ENCODE data around the gene RNASEH2B. TPM values are rescaled to one million over a fixed set of nuclear protein-coding genes. Genes with fewer than 3 reads are reported as not detected.

Gene RNASEH2B
- total RNA-seq, 1 donor from 2014 or later: 22.3 TPM

GRCh38 chr13:50873467-50873866 lies 36.1 kb upstream of the RNASEH2B start:
- TF ChIP-seq, protein P1, sequence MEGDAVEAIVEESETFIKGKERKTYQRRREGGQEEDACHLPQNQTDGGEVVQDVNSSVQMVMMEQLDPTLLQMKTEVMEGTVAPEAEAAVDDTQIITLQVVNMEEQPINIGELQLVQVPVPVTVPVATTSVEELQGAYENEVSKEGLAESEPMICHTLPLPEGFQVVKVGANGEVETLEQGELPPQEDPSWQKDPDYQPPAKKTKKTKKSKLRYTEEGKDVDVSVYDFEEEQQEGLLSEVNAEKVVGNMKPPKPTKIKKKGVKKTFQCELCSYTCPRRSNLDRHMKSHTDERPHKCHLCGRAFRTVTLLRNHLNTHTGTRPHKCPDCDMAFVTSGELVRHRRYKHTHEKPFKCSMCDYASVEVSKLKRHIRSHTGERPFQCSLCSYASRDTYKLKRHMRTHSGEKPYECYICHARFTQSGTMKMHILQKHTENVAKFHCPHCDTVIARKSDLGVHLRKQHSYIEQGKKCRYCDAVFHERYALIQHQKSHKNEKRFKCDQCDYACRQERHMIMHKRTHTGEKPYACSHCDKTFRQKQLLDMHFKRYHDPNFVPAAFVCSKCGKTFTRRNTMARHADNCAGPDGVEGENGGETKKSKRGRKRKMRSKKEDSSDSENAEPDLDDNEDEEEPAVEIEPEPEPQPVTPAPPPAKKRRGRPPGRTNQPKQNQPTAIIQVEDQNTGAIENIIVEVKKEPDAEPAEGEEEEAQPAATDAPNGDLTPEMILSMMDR (IDR thresholded peaks at IDR 0.05): no peak
- H3K4me3 Mint-ChIP-seq (ENCODE audit: unreplicated experiment): no peak overlapping the region
- H3K36me3 Mint-ChIP-seq (ENCODE audit: low read depth): no peaks in the 10 kb centered on the region
- H3K27me3 Mint-ChIP-seq (ENCODE audit: low read depth): no peaks in the 10 kb centered on the region
- H3K4me1 Mint-ChIP-seq (ENCODE audit: low read depth): peaks cover 5% of the 10 kb centered on the region
- peaks cover 3% of the 10 kb centered on the region for H3K9me3 Mint-ChIP-seq (ENCODE audit: low read depth)
- H3K27ac Mint-ChIP-seq (ENCODE audit: unreplicated experiment): no peak overlapping the region
- DNase-seq (ENCODE audit: low spot score): no peak

DNA sequence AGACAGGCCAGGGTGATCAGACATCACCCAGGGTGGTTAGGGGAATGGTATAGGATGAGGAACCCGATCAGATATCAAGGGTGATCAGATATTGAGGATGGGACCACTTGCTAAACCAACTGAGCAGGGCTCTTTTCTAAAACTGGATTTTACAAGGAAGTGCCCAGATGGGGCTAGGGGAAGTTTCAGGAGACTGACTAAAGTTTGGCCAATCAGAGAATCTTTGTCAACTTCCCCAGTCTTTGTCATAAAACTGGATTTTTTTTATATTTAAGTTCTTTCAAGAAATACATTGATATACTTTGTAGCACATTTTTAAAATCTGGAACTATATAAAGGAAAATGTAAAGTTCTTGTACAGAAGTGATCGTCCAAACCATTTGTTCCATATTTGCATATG lies 35.6 kb upstream of the RNASEH2B start:
- TF ChIP-seq, protein P1 (IDR thresholded peaks at IDR 0.05): no peak

GRCh38 chr13:50882816-50883435 lies 26.7 kb upstream of the RNASEH2B start:
- no peak overlapping the region for H3K4me3 Mint-ChIP-seq (ENCODE audit: unreplicated experiment)
- DNase-seq (ENCODE audit: low spot score): no peak
- H3K4me1 Mint-ChIP-seq (ENCODE audit: low read depth): no peaks in the 10 kb centered on the region
- no peak overlapping the region for H3K27ac Mint-ChIP-seq (ENCODE audit: unreplicated experiment)
- no peaks in the 10 kb centered on the region for H3K27me3 Mint-ChIP-seq (ENCODE audit: low read depth)
- H3K36me3 Mint-ChIP-seq (ENCODE audit: low read depth): peaks cover 7% of the 10 kb centered on the region
- peaks cover 14% of the 10 kb centered on the region for H3K9me3 Mint-ChIP-seq (ENCODE audit: low read depth)
- TF ChIP-seq, protein P1 (IDR thresholded peaks at IDR 0.05): no peak

More for the DNA sequence above, 35.6 kb upstream of the RNASEH2B start:
- peaks cover 5% of the 10 kb centered on the region for H3K4me1 Mint-ChIP-seq (ENCODE audit: low read depth)
- H3K27ac Mint-ChIP-seq (ENCODE audit: unreplicated experiment): no peak overlapping the region
- no peak overlapping the region for H3K4me3 Mint-ChIP-seq (ENCODE audit: unreplicated experiment)
- no peaks in the 10 kb centered on the region for H3K27me3 Mint-ChIP-seq (ENCODE audit: low read depth)
- H3K9me3 Mint-ChIP-seq (ENCODE audit: low read depth): peaks cover 3% of the 10 kb centered on the region
- no peak for DNase-seq (ENCODE audit: low spot score)
- no peaks in the 10 kb centered on the region for H3K36me3 Mint-ChIP-seq (ENCODE audit: low read depth)

GRCh38 chr13:50883728-50884127 lies 25.9 kb upstream of the RNASEH2B start:
- DNase-seq (ENCODE audit: low spot score): no peak
- Mint-ChIP-seq H3K4me3 (ENCODE audit: unreplicated experiment) (no peak overlapping the region), H3K4me1 (ENCODE audit: low read depth) (no peaks in the 10 kb centered on the region), H3K9me3 (ENCODE audit: low read depth) (peaks cover 14% of the 10 kb centered on the region), H3K27ac (ENCODE audit: unreplicated experiment) (no peak overlapping the region), H3K36me3 (ENCODE audit: low read depth) (peaks cover 7% of the 10 kb centered on the region), H3K27me3 (ENCODE audit: low read depth) (no peaks in the 10 kb centered on the region)
- TF ChIP-seq, protein P1 (IDR thresholded peaks at IDR 0.05): no peak

- DNase-seq (ENCODE audit: low spot score): no peak
- H3K36me3 Mint-ChIP-seq (ENCODE audit: low read depth): peaks cover 7% of the 10 kb centered on the region
- H3K27me3 Mint-ChIP-seq (ENCODE audit: low read depth): no peaks in the 10 kb centered on the region
- H3K27ac Mint-ChIP-seq (ENCODE audit: unreplicated experiment): no peak overlapping the region
- no peaks in the 10 kb centered on the region for H3K4me1 Mint-ChIP-seq (ENCODE audit: low read depth)
- H3K4me3 Mint-ChIP-seq (ENCODE audit: unreplicated experiment): no peak overlapping the region
- TF ChIP-seq, protein P1 (IDR thresholded peaks at IDR 0.05): no peak
- peaks cover 14% of the 10 kb centered on the region for H3K9me3 Mint-ChIP-seq (ENCODE audit: low read depth)
Measured at GRCh38 chr13:50884265-50884664, 25.3 kb upstream of the RNASEH2B start.
